HCT116 (cell line): ENCODE data around the gene ERBB4. TPM values are rescaled to one million over a fixed set of nuclear protein-coding genes. Genes with fewer than 3 reads are reported as not detected.

Experiments used
- ATAC-seq: fragments of 200-7000 bp; cut with Tn5 transposase; 2 replicates; pipeline ENCODE4 v1.9.1; 2020; ENCODE audit warnings: mild to moderate bottlenecking, moderate library complexity
- BruUV-seq: library from RNA; stranded (reverse); fragments of 400-500 nt; replicated peaks from 2 replicates; lab custom pipeline; 2021; lab: Mats Ljungman, UMichigan
- CTCF ChIA-PET: fragments of 300-600 bp; sonication (Branson Sonifier 250); formaldehyde crosslinking; loops from one replicate; lab custom pipeline; 2021; ENCODE audit warnings: antibody characterized with exemption; lab: Charles Lee
- POLR2A ChIA-PET: fragments of 300-600, 350-600 bp; sonication (Branson Sonifier 250); formaldehyde crosslinking; loops from one replicate; lab custom pipeline; 2021; ENCODE audit warnings: antibody characterized with exemption; lab: Charles Lee
- RAD21 ChIA-PET, 2 experiments: fragments of 300-600 bp; sonication (Branson Sonifier 250); formaldehyde crosslinking; loops; one replicate each; lab custom pipeline; 2023; ENCODE audit warnings: low total read pairs in 2 of 2; ENCODE audit not compliant: uncharacterized antibody in 2 of 2, unreplicated experiment in 2 of 2, low non-redundant PET in 1 of 2; lab: Charles Lee
- DNase-seq: peaks from one replicate; pipeline ENCODE4 v3.0.0-alpha.2; 2010; ENCODE audit warnings: low read depth, low spot score
- H2AFZ ChIP-seq: fragments of 200-600 bp; shearing (Covaris generic), sonication (generic); 2 replicates; pipeline ENCODE4 v1.6.1; 2017; ENCODE audit warnings: low read depth, mixed run types, mixed read lengths, antibody characterized with exemption, low read length; ENCODE audit not compliant: poor library complexity, severe bottlenecking
- H3K27ac ChIP-seq: 2 replicates; pipeline ENCODE4 v1.5.1; 2012; ENCODE audit warnings: low read depth, low read length
- H3K27me3 ChIP-seq: fragments of 200-600 bp; sonication (generic); 2 replicates; pipeline ENCODE4 v1.6.1; 2016; ENCODE audit warnings: mixed run types, low read length, mixed read lengths; ENCODE audit not compliant: insufficient read depth
- H3K36me3 ChIP-seq, 2 experiments: fragments of 200-500 bp in 1 of 2; fragments of 200-600 bp in 1 of 2; sonication (Bioruptor generic) in 1 of 2; sonication (generic) in 1 of 2; 2 replicates each; pipeline versions ENCODE4 v1.5.1 to v1.6.1; 2014 to 2016; ENCODE audit warnings: low read length in 2 of 2, inconsistent platforms in 1 of 2, mixed read lengths in 1 of 2, mixed run types in 1 of 2; ENCODE audit not compliant: insufficient read depth in 2 of 2, control insufficient read depth in 1 of 2
- H3K4me1 ChIP-seq, 2 experiments: fragments of 200-600 bp in 1 of 2; sonication (generic) in 1 of 2; 2 replicates each; pipeline versions ENCODE4 v1.5.1 to v1.6.1; 2012 to 2017; ENCODE audit warnings: low read length in 2 of 2, inconsistent platforms in 1 of 2, mild to moderate bottlenecking in 1 of 2, mixed read lengths in 1 of 2, mixed run types in 1 of 2, moderate library complexity in 1 of 2; ENCODE audit not compliant: insufficient read depth in 2 of 2, control insufficient read depth in 1 of 2
- H3K4me2 ChIP-seq: fragments of 200-600 bp; sonication (generic); 2 replicates; pipeline ENCODE4 v1.6.1; 2017; ENCODE audit warnings: mixed run types, low read length, mixed read lengths
- H3K4me3 ChIP-seq, 2 experiments: fragments of 200-600 bp in 1 of 2; sonication (generic) in 1 of 2; replicated peaks in 1 of 2; 2 replicates each; pipeline ENCODE4 v1.5.1; 2011 to 2016; ENCODE audit warnings: low read length in 2 of 2, control low read depth in 1 of 2, low read depth in 1 of 2, mild to moderate bottlenecking in 1 of 2, mixed read lengths in 1 of 2, mixed run types in 1 of 2
- H3K79me2 ChIP-seq: fragments of 200-600 bp; sonication (generic); 2 replicates; pipeline ENCODE4 v1.6.1; 2017; ENCODE audit warnings: mild to moderate bottlenecking, mixed run types, low read length, moderate library complexity, mixed read lengths; ENCODE audit not compliant: insufficient read depth
- H3K9ac ChIP-seq: fragments of 200-600 bp; sonication (generic); 2 replicates; pipeline ENCODE4 v1.6.1; 2016; ENCODE audit warnings: low read length, mixed read lengths
- H3K9me2 ChIP-seq: fragments of 200-600 bp; sonication (generic), shearing (Covaris generic); 2 replicates; pipeline ENCODE4 v1.6.1; 2017; ENCODE audit warnings: mixed run types, mild to moderate bottlenecking, moderate library complexity; ENCODE audit not compliant: insufficient read depth
- H3K9me3 ChIP-seq, 2 experiments: fragments of 200-500 bp in 1 of 2; fragments of 200-600 bp in 1 of 2; sonication (Bioruptor generic) in 1 of 2; sonication (generic) in 1 of 2; 2 replicates each; pipeline ENCODE4 v1.6.1; 2014 to 2017; ENCODE audit warnings: low read length in 2 of 2, mixed read lengths in 2 of 2, inconsistent platforms in 1 of 2, low read depth in 1 of 2, mild to moderate bottlenecking in 1 of 2, mixed run types in 1 of 2, moderate library complexity in 1 of 2; ENCODE audit not compliant: control insufficient read depth in 1 of 2, insufficient read depth in 1 of 2
- H4K20me1 ChIP-seq: fragments of 200-600 bp; sonication (generic), shearing (Covaris generic); 2 replicates; pipeline ENCODE4 v1.6.1; 2017; ENCODE audit warnings: mixed run types, mild to moderate bottlenecking, moderate library complexity; ENCODE audit not compliant: insufficient read depth
- ATF3 ChIP-seq: IDR thresholded peaks from 2 replicates; pipeline ENCODE4 v1.6.1; 2012
- CEBPB ChIP-seq: IDR thresholded peaks from 2 replicates; pipeline ENCODE4 v1.6.1; 2012; ENCODE audit warnings: low read depth
- CTCF ChIP-seq, 3 experiments: fragments of 200-600 bp in 1 of 3; sonication (generic) in 1 of 3; IDR thresholded peaks in 2 of 3; conservative IDR thresholded peaks in 1 of 3; 2 replicates each; pipeline ENCODE4 v1.5.1; 2012 to 2017; ENCODE audit warnings: low read depth in 2 of 3, low read length in 2 of 3, antibody characterized with exemption in 1 of 3, borderline replicate concordance in 1 of 3, control low read depth in 1 of 3, mild to moderate bottlenecking in 1 of 3, mixed read lengths in 1 of 3, mixed run types in 1 of 3, moderate library complexity in 1 of 3; ENCODE audit not compliant: insufficient read depth in 1 of 3
- EGR1 ChIP-seq: IDR thresholded peaks from 2 replicates; pipeline ENCODE4 v1.6.1; 2012; ENCODE audit warnings: low read depth
- ELF1 ChIP-seq: IDR thresholded peaks from 2 replicates; pipeline ENCODE4 v1.6.1; 2012; ENCODE audit warnings: low read depth, borderline replicate concordance
- EZH2 ChIP-seq: fragments of 200-600 bp; sonication (generic); IDR thresholded peaks from 2 replicates; pipeline ENCODE4 v1.6.1; 2017; ENCODE audit warnings: antibody characterized with exemption, mixed run types
- EZH2phosphoT487 ChIP-seq: fragments of 200-600 bp; IDR thresholded peaks from 2 replicates; pipeline ENCODE4 v1.6.1; 2018; ENCODE audit warnings: antibody characterized with exemption, borderline replicate concordance
- FOSL1 ChIP-seq: IDR thresholded peaks from 2 replicates; pipeline ENCODE4 v1.6.1; 2012; ENCODE audit warnings: low read depth
- MAX ChIP-seq: IDR thresholded peaks from 2 replicates; pipeline ENCODE4 v1.6.1; 2012
- POLR2A ChIP-seq: IDR thresholded peaks from 2 replicates; pipeline ENCODE4 v1.7.0; 2011; ENCODE audit warnings: borderline replicate concordance; ENCODE audit not compliant: insufficient read depth, insufficient read length; ENCODE audit errors: extremely low read depth
- POLR2AphosphoS5 ChIP-seq: IDR thresholded peaks from 2 replicates; pipeline ENCODE4 v1.6.1; 2011; ENCODE audit warnings: mild to moderate bottlenecking, low read depth, low read length, moderate library complexity
- SIN3A ChIP-seq: IDR thresholded peaks from 2 replicates; pipeline ENCODE4 v1.6.1; 2012; ENCODE audit warnings: low read depth
- SP1 ChIP-seq: IDR thresholded peaks from 2 replicates; pipeline ENCODE4 v1.6.1; 2012; ENCODE audit warnings: low read depth
- SRF ChIP-seq: IDR thresholded peaks from 2 replicates; pipeline ENCODE4 v1.6.1; 2012; ENCODE audit warnings: low read depth
- YY1 ChIP-seq: IDR thresholded peaks from 2 replicates; pipeline ENCODE4 v1.6.1; 2011; ENCODE audit warnings: low read length, low read depth, moderate library complexity, mild to moderate bottlenecking; ENCODE audit not compliant: insufficient replicate concordance; ENCODE audit errors: extremely low read depth
- ZBTB33 ChIP-seq: IDR thresholded peaks from 2 replicates; pipeline ENCODE4 v1.6.1; 2011; ENCODE audit warnings: mild to moderate bottlenecking, low read length, moderate library complexity; ENCODE audit not compliant: insufficient replicate concordance; ENCODE audit errors: extremely low read depth
- ZFX ChIP-seq: fragments of 450-650 bp; IDR thresholded peaks from 2 replicates; pipeline ENCODE4 v1.6.1; 2017
- ZNF274 ChIP-seq: fragments of 200-500 bp; sonication (Bioruptor generic); IDR thresholded peaks from 2 replicates; pipeline ENCODE4 v1.6.1; 2014; ENCODE audit warnings: mild to moderate bottlenecking, low read depth, low read length, inconsistent platforms
- intact Hi-C: fragments of 100-400 bp; cut with micrococcal nuclease; formaldehyde crosslinking; loops from 2 replicates; pipeline ENCODE4 v1.10.0; 2022
- total RNA-seq: library from RNA; stranded (reverse); gene quantifications from one replicate; pipeline ENCODE4 v1.2.1, GENCODE V29; 2021; ENCODE audit not compliant: unreplicated experiment

ERBB4 gene
- total RNA-seq, 1 experiment from 2014 or later = 0.10 TPM

GRCh38 chr2:212408524-212408923, 130.1 kb downstream of the ERBB4 start:
- Histone ChIP-seq H3K4me1 (no peaks in the 10 kb centered on the region), H4K20me1 (no peaks in the 10 kb centered on the region), H3K9ac (no peak overlapping the region), H3K9me2 (no peaks in the 10 kb centered on the region), H3K4me3 (no peak overlapping the region)
- ATAC-seq (no peak), DNase-seq (no peak)
- RAD21 ChIA-PET = no interaction called here
- BruUV-seq = no TSS peak
- TF ChIP-seq SRF = no peak
- TF ChIP-seq POLR2A = no peak
- no peak for TF ChIP-seq ELF1
- TF ChIP-seq EZH2phosphoT487 = no peak
- no peak for TF ChIP-seq ZFX
- TF ChIP-seq, all 23 proteins: peak for 0
- Histone ChIP-seq H2AFZ (no peak overlapping the region), H3K27ac (no peak overlapping the region), H3K9me3 (no peaks in the 10 kb centered on the region), H3K4me2 (no peak overlapping the region), H3K36me3 (no peaks in the 10 kb centered on the region), H3K27me3 (no peaks in the 10 kb centered on the region), H3K79me2 (no peaks in the 10 kb centered on the region)
- intact Hi-C loops = no loop called here
- ChIA-PET POLR2A (no interaction called here), CTCF (no interaction called here)

DNA sequence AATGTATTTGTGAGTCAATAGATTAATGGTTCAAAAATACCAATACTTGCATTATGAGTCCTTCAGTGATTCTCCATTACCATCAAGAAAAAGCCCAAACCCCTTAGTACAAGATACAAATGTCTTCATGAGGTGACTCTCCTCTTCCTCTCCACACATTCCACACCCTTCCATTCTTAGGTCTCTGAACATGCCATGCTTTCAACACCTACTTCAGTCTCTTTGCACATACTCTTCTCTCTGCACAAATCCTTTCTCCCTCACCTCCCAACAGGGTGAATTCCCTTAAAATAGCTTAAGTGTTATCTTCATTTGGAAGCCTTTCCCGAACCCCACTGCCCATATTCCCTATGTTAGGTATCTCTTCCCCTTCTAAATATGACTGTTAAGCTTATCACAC, 131.9 kb downstream of the ERBB4 start:
- no peaks in the 10 kb centered on the region for H3K9me3 ChIP-seq
- TF ChIP-seq ATF3 (no peak), POLR2AphosphoS5 (no peak), ZNF274 (no peak), POLR2A (no peak), EGR1 (no peak), EZH2 (no peak), SP1 (no peak), CEBPB (no peak), MAX (no peak), SRF (no peak), CTCF (IDR thresholded peaks at IDR 0.05 in 2 of 3, conservative IDR thresholded peaks at IDR 0.05 in 1 of 3; ENCODE audit: borderline replicate concordance in 1 of 3, insufficient read depth in 1 of 3, low read depth in 2 of 3, low read length in 2 of 3) (no peak), ZBTB33 (no peak), SIN3A (no peak), FOSL1 (no peak), YY1 (no peak)
- no peak overlapping the region for H3K27ac ChIP-seq
- H4K20me1 ChIP-seq = no peaks in the 10 kb centered on the region
- no peak overlapping the region for H3K4me3 ChIP-seq
- DNase-seq (no peak), ATAC-seq (no peak)
- RAD21 ChIA-PET = no interaction called here
- no peaks in the 10 kb centered on the region for H3K36me3 ChIP-seq
- H3K79me2 ChIP-seq = no peaks in the 10 kb centered on the region
- H3K4me2 ChIP-seq = no peak overlapping the region
- CTCF ChIA-PET = no interaction called here
- intact Hi-C loops = no loop called here
- no peak overlapping the region for H2AFZ ChIP-seq
- no peak overlapping the region for H3K9ac ChIP-seq
- no peaks in the 10 kb centered on the region for H3K9me2 ChIP-seq
- no peaks in the 10 kb centered on the region for H3K4me1 ChIP-seq
- H3K27me3 ChIP-seq = no peaks in the 10 kb centered on the region
- no TSS peak for BruUV-seq
- POLR2A ChIA-PET = no interaction called here
